ENCODE measurements around the gene AACS. TPM values are rescaled to one million over a fixed set of nuclear protein-coding genes. Genes with fewer than 3 reads are reported as not detected.

Gene AACS
- total RNA-seq, 1 donor: 3.8 TPM

- Histone ChIP-seq H3K4me3 (ENCODE audit: low read length) (no peak overlapping the region), H3K27me3 (ENCODE audit: insufficient read depth, low read length) (peaks cover 61% of the 10 kb centered on the region), H3K9me3 (ENCODE audit: low read depth, low read length) (no peaks in the 10 kb centered on the region), H3K4me1 (ENCODE audit: insufficient read depth, low read length) (peaks cover 5% of the 10 kb centered on the region)
These were observed 120.1 kb downstream of the AACS start for GRCh38 chr12:125185311-125185739.

GRCh38 chr12:125185740-125186470 is 120.7 kb downstream of the AACS start, which contains the start of gene TMEM132B:
Gene TMEM132B (plus strand): TSS chr12:125186386.
- H3K4me3 ChIP-seq (ENCODE audit: low read length): no peak within 1 kb of the TSS
- H3K27me3 ChIP-seq (ENCODE audit: insufficient read depth, low read length): peaks cover 61% of the 10 kb centered on the region
- no peaks in the 10 kb centered on the region for H3K9me3 ChIP-seq (ENCODE audit: low read depth, low read length)
- peaks cover 5% of the 10 kb centered on the region for H3K4me1 ChIP-seq (ENCODE audit: insufficient read depth, low read length)

- Histone ChIP-seq H3K9me3 (ENCODE audit: low read depth, low read length) (no peaks in the 10 kb centered on the region), H3K4me1 (ENCODE audit: insufficient read depth, low read length) (peaks cover 5% of the 10 kb centered on the region), H3K27me3 (ENCODE audit: insufficient read depth, low read length) (peaks cover 61% of the 10 kb centered on the region), H3K4me3 (ENCODE audit: low read length) (no peak overlapping the region)
These were observed 121.4 kb downstream of the AACS start for GRCh38 chr12:125186471-125187147.

- H3K9me3 ChIP-seq (ENCODE audit: low read depth, low read length): no peaks in the 10 kb centered on the region
- H3K4me3 ChIP-seq (ENCODE audit: low read length): no peak overlapping the region
- peaks cover 5% of the 10 kb centered on the region for H3K4me1 ChIP-seq (ENCODE audit: insufficient read depth, low read length)
- H3K27me3 ChIP-seq (ENCODE audit: insufficient read depth, low read length): peaks cover 61% of the 10 kb centered on the region
These were observed 122.0 kb downstream of the AACS start for GRCh38 chr12:125187148-125187745.

GRCh38 chr12:125187780-125188741 is 122.8 kb downstream of the AACS start:
- Histone ChIP-seq H3K4me3 (ENCODE audit: low read length) (no peak overlapping the region), H3K27me3 (ENCODE audit: insufficient read depth, low read length) (peaks cover 55% of the 10 kb centered on the region), H3K4me1 (ENCODE audit: insufficient read depth, low read length) (peaks cover 3% of the 10 kb centered on the region), H3K9me3 (ENCODE audit: low read depth, low read length) (no peaks in the 10 kb centered on the region)

- H3K9me3 ChIP-seq (ENCODE audit: low read depth, low read length): no peaks in the 10 kb centered on the region
- no peak overlapping the region for H3K4me3 ChIP-seq (ENCODE audit: low read length)
- no peaks in the 10 kb centered on the region for H3K4me1 ChIP-seq (ENCODE audit: insufficient read depth, low read length)
- H3K27me3 ChIP-seq (ENCODE audit: insufficient read depth, low read length): peaks cover 49% of the 10 kb centered on the region
These were observed 123.8 kb downstream of the AACS start for GRCh38 chr12:125189015-125189414.

- Histone ChIP-seq H3K4me1 (ENCODE audit: insufficient read depth, low read length) (no peaks in the 10 kb centered on the region), H3K27me3 (ENCODE audit: insufficient read depth, low read length) (peaks cover 44% of the 10 kb centered on the region)
These were observed 124.3 kb downstream of the AACS start for GRCh38 chr12:125189502-125189901.

GRCh38 chr12:125191361-125192087 is 126.3 kb downstream of the AACS start:
- H3K4me1 ChIP-seq (ENCODE audit: insufficient read depth, low read length): no peaks in the 10 kb centered on the region
- no peak overlapping the region for H3K4me3 ChIP-seq (ENCODE audit: low read length)
- peaks cover 31% of the 10 kb centered on the region for H3K27me3 ChIP-seq (ENCODE audit: insufficient read depth, low read length)
- no peaks in the 10 kb centered on the region for H3K9me3 ChIP-seq (ENCODE audit: low read depth, low read length)

More at GRCh38 chr12:125189502-125189901, 124.3 kb downstream of the AACS start:
- no peak overlapping the region for H3K4me3 ChIP-seq (ENCODE audit: low read length)
- no peaks in the 10 kb centered on the region for H3K9me3 ChIP-seq (ENCODE audit: low read depth, low read length)

GRCh38 chr12:125192690-125193221 is 127.5 kb downstream of the AACS start:
- Histone ChIP-seq H3K4me1 (ENCODE audit: insufficient read depth, low read length) (no peaks in the 10 kb centered on the region), H3K4me3 (ENCODE audit: low read length) (no peak overlapping the region), H3K27me3 (ENCODE audit: insufficient read depth, low read length) (peaks cover 24% of the 10 kb centered on the region), H3K9me3 (ENCODE audit: low read depth, low read length) (no peaks in the 10 kb centered on the region)

Other genes starting within 250 kb of the AACS start
- 2.5 TPM for gene SCARB1, start 201.6 kb upstream of the AACS start, total RNA-seq
- gene UBC, start 150.8 kb upstream of the AACS start, total RNA-seq: 2,055 TPM
- 20.0 TPM for gene DHX37, start 76.3 kb upstream of the AACS start, total RNA-seq
- gene BRI3BP, start 71.8 kb upstream of the AACS start, total RNA-seq: 2.0 TPM
- gene TMEM132B, start 121.0 kb downstream of the AACS start, total RNA-seq: 0.10 TPM